Tibial artery (tissue), 4 donors: ENCODE data around the gene YOD1.

Source experiments
- DNase-seq, 2 donors: peaks; one replicate each; pipeline ENCODE4 v3.0.0-alpha.2; 2019
- H3K27ac ChIP-seq, 2 donors: fragments of 200-600 bp; sonication (generic) in 1 of 2; 1 replicate in 1 of 2; 2 replicates in 1 of 2; pipeline ENCODE4 v1.5.1; 2018 to 2019; ENCODE audit warnings: mild to moderate bottlenecking in 1 of 2
- H3K27me3 ChIP-seq, 2 donors: fragments of 200-600 bp; sonication (generic) in 1 of 2; one replicate each; pipeline versions ENCODE4 v1.5.1 to v1.6.0; 2016 to 2019
- H3K36me3 ChIP-seq, 3 donors: fragments of 200-600 bp; sonication (generic) in 2 of 3; one replicate each; pipeline ENCODE4 v1.5.1; 2016 to 2019; ENCODE audit warnings: mild to moderate bottlenecking in 2 of 3
- H3K4me1 ChIP-seq, 4 donors: fragments of 200-600 bp; sonication (generic) in 2 of 4; 1 replicate in 3 of 4; 2 replicates in 1 of 4; pipeline ENCODE4 v1.5.1; 2016 to 2019
- H3K4me3 ChIP-seq, 2 donors: fragments of 200-600 bp; sonication (generic) in 1 of 2; 1 replicate in 1 of 2; 2 replicates in 1 of 2; pipeline ENCODE4 v1.5.1; 2018 to 2019; ENCODE audit warnings: mild to moderate bottlenecking in 2 of 2
- H3K9me3 ChIP-seq, 3 donors: fragments of 200-600 bp; sonication (generic) in 1 of 3; one replicate each; pipeline ENCODE4 v1.5.1; 2016 to 2019
- intact Hi-C: fragments of 100-400 bp; cut with DNase I; formaldehyde crosslinking; loops from one replicate; pipeline ENCODE4 v1.15.0; 2023; ENCODE audit warnings: low total_unique reads
- TF ChIP-seq, protein P1 (sequence below), 2 experiments: fragments of 200-600 bp in 1 of 2; fragments of 450-650 bp in 1 of 2; IDR thresholded peaks; one replicate each; pipeline ENCODE4 v1.5.1; 2017 to 2019; ENCODE audit warnings: antibody characterized with exemption in 2 of 2, mild to moderate bottlenecking in 1 of 2, moderate library complexity in 1 of 2

YOD1 gene

DNA sequence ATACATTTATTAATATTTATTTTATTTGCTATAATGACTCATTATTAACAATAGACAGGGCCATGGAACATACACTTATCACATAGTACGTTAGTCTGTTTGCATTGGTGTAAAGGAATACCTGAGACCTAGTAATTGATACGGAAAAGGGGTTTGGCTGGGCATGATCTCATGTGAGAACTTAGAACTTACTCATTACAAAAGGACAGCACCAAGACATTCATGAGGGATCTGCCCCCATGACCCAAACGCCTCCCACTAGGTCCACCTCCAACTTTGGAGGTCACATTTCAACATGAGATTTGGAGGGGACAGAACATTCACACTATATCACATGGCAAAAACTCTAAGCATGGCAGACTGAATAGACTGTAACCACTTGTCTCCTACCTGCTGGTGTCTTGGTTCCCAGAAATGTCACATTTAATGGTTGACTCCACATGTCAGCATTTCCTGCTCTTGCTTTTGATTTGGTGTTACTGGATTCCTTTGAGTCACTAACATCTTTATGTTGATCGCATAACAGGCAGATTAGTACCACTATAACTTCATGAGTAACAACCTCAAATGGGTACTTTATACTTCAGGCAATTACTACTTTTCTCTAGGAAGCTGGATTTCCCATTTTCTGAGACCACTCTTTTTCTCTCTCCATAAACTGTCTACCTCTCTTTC, 15.0 kb downstream of the YOD1 start:
- intact Hi-C loops, result no loop called here

GRCh38 chr1:207034998-207035397, 16.0 kb downstream of the YOD1 start:
- DNase-seq, result no peak
- H3K4me1 ChIP-seq, result no peaks in the 10 kb centered on the region
- no peak overlapping the region for H3K27ac ChIP-seq
- no peaks in the 10 kb centered on the region for H3K36me3 ChIP-seq
- no peak overlapping the region for H3K4me3 ChIP-seq
- H3K27me3 ChIP-seq, result peaks cover 0 to 5% of the 10 kb centered on the region in 2 donors
- TF ChIP-seq, protein P1, sequence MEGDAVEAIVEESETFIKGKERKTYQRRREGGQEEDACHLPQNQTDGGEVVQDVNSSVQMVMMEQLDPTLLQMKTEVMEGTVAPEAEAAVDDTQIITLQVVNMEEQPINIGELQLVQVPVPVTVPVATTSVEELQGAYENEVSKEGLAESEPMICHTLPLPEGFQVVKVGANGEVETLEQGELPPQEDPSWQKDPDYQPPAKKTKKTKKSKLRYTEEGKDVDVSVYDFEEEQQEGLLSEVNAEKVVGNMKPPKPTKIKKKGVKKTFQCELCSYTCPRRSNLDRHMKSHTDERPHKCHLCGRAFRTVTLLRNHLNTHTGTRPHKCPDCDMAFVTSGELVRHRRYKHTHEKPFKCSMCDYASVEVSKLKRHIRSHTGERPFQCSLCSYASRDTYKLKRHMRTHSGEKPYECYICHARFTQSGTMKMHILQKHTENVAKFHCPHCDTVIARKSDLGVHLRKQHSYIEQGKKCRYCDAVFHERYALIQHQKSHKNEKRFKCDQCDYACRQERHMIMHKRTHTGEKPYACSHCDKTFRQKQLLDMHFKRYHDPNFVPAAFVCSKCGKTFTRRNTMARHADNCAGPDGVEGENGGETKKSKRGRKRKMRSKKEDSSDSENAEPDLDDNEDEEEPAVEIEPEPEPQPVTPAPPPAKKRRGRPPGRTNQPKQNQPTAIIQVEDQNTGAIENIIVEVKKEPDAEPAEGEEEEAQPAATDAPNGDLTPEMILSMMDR (IDR thresholded peaks at IDR 0.05), result no peak
- H3K9me3 ChIP-seq, result no peaks in the 10 kb centered on the region
- intact Hi-C loops, result no loop called here

More for the DNA sequence above, 15.0 kb downstream of the YOD1 start:
- no peak for DNase-seq
- TF ChIP-seq, protein P1 (IDR thresholded peaks at IDR 0.05), result no peak
- H3K27ac ChIP-seq, result no peak overlapping the region
- H3K4me1 ChIP-seq, result no peaks in the 10 kb centered on the region
- no peak overlapping the region for H3K4me3 ChIP-seq
- H3K9me3 ChIP-seq, result no peaks in the 10 kb centered on the region
- peaks cover 0 to 5% of the 10 kb centered on the region in 2 donors for H3K27me3 ChIP-seq
- H3K36me3 ChIP-seq, result no peaks in the 10 kb centered on the region

DNA sequence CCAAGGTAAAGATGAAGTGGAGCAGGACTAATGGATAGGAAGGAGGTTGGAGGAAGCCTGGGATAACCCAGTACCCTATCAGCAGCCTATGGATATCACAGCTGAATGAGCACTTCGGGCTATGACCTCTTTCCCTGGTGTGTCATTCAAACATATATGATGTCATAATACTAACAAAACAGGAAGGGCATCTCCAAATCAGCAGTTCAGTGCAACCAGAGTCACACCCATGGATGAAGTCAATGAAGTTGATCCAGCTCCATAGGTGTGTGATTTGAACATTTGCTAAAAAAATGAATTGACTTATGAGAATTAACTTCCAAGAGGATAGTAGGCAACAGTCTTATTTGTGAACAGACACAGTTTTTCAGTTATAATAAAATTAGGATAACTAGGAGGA, 16.8 kb downstream of the YOD1 start:
- Histone ChIP-seq H3K9me3 (no peaks in the 10 kb centered on the region), H3K27ac (no peak overlapping the region), H3K4me3 (no peak overlapping the region), H3K27me3 (peaks cover 0 to 5% of the 10 kb centered on the region in 2 donors), H3K4me1 (no peaks in the 10 kb centered on the region), H3K36me3 (no peaks in the 10 kb centered on the region)
- TF ChIP-seq, protein P1 (IDR thresholded peaks at IDR 0.05), result no peak
- intact Hi-C loops, result no loop called here
- no peak for DNase-seq

DNA sequence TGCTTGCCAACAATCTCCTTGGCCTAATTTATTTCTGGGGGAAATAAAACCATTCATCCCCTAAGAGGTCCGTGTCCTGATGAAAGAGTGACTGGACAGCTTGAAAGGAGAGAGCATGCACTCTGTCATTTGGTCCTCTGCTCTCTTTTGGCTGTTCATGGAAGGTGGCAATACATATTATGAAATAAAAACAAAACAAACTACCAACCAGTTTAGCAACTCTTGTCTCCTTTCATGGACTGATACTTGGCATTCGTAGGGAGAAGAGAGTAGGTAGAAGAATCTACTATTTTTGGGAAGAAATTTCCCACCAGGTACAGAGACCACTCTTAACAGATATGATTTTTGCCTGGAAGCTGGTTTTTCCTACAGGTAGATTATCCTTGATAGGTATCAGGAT, 17.7 kb downstream of the YOD1 start:
- TF ChIP-seq, protein P1 (IDR thresholded peaks at IDR 0.05), result no peak
- H3K4me3 ChIP-seq, result no peak overlapping the region
- H3K4me1 ChIP-seq, result no peaks in the 10 kb centered on the region
- no peaks in the 10 kb centered on the region for H3K36me3 ChIP-seq
- no peaks in the 10 kb centered on the region for H3K9me3 ChIP-seq
- peaks cover 0 to 5% of the 10 kb centered on the region in 2 donors for H3K27me3 ChIP-seq
- no peak for DNase-seq
- intact Hi-C loops, result no loop called here
- H3K27ac ChIP-seq, result no peak overlapping the region

DNA sequence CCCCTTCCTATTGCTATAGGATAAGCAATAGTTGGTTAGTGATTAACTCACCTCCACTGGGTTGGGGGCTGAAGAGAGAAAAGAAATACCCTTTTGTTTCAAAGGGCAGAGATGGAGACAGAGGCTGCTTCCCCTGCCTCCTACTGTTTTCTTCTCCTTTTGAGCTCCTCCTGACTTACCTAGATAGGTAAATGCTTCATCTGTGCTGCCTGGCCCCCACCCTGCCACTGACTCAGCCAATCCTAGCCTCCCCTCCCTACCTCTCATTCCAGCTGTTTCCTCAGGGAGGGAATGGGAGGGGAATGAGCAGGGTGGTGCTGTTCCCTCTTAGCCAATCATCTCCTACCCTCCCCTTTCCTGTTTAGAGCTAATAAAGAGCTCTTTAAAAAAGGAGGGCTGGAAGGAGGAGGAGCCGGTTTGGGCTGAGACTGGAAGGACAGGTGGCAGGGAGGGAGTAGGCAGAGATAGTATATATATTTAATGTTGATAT, 18.4 kb downstream of the YOD1 start, which contains the start of gene C1orf116:
TSS of gene C1orf116 (minus strand) at position 229 of the 490 bp plus-strand sequence. CDS start 5,158 bp downstream, outside the sequence.
- H3K4me1 ChIP-seq, result no peaks in the 10 kb centered on the region
- TF ChIP-seq, protein P1 (IDR thresholded peaks at IDR 0.05), result no peak
- no peak within 1 kb of the TSS for H3K27ac ChIP-seq
- intact Hi-C loops, result no loop called here
- H3K36me3 ChIP-seq, result no peaks in the 10 kb centered on the region
- H3K9me3 ChIP-seq, result no peaks in the 10 kb centered on the region
- H3K27me3 ChIP-seq, result peaks cover 0 to 5% of the 10 kb centered on the region in 2 donors
- DNase-seq, result no peak
- no peak within 1 kb of the TSS for H3K4me3 ChIP-seq
